Measurements from ENCODE around the gene ABRACL.
"Not testable (repeated sequence)": the region's sequence is repeated elsewhere in the genome, so short reads cannot be mapped to it uniquely, and the experiment has no call there.

The ABRACL gene

GRCh38 chr6:139014945-139015344 is 13.6 kb upstream of the ABRACL start:
- no peak overlapping the region for H3K4me3 ChIP-seq (ENCODE audit: low read depth, low read length)
- DNase-seq (ENCODE audit: low read depth): no peak
- TF ChIP-seq MYC (IDR thresholded peaks at IDR 0.05; ENCODE audit: low read depth, low read length): no peak
- TF ChIP-seq POLR2A (IDR thresholded peaks at IDR 0.05; ENCODE audit: extremely low read depth, insufficient read length): no peak
- TF ChIP-seq MAX (IDR thresholded peaks at IDR 0.05; ENCODE audit: low read depth, low read length): no peak
- no peak for TF ChIP-seq CTCF (IDR thresholded peaks at IDR 0.05; ENCODE audit: low read depth, low read length)

DNA sequence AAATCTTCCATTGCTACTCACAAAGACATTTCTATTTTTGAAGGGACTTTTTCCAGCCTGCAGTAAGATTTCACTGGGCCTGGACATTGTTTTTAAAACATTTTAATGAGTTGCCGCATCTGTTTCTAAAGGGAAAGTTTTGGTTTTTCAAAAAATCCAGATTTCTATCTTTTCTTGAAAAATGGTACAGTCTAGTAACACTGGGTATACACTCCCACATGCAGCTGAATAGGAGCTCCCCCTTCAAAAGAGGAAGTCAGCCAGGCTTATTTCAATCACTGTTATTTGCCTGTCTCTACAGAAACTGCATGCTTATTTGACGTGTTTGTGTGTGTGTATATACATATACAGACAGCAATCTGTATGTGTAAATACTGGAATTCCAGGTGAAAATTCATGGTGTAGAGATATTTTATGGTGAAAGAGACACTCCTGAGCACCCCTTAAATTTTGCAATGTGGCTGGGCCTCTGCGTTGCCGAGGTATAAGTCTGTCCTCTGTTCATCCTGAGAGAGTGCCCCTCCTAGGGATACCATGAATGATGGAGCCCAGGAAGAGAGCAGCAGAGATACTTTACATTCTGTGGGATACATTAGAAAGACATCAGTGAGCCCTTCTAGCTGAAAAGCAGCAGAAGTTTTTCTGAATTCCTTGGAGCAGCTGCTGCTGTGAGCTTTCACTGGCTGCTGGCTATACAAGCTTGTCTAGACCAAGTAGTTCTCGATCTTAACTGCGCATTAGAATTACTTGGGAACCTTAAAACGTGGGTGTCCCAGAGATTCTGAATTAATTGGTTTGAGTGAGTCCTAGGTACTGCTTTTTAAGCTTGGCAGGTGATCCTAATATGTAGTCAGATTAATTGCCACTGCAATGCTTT is 12.0 kb upstream of the ABRACL start:
- no peak overlapping the region for H3K4me3 ChIP-seq (ENCODE audit: low read depth, low read length)
- TF ChIP-seq MAX (IDR thresholded peaks at IDR 0.05; ENCODE audit: low read depth, low read length) (no peak), POLR2A (IDR thresholded peaks at IDR 0.05; ENCODE audit: extremely low read depth, insufficient read length) (no peak), MYC (IDR thresholded peaks at IDR 0.05; ENCODE audit: low read depth, low read length) (no peak), CTCF (IDR thresholded peaks at IDR 0.05; ENCODE audit: low read depth, low read length) (no peak)
- peak; percentile 74 for DNase-seq (ENCODE audit: low read depth)

DNA sequence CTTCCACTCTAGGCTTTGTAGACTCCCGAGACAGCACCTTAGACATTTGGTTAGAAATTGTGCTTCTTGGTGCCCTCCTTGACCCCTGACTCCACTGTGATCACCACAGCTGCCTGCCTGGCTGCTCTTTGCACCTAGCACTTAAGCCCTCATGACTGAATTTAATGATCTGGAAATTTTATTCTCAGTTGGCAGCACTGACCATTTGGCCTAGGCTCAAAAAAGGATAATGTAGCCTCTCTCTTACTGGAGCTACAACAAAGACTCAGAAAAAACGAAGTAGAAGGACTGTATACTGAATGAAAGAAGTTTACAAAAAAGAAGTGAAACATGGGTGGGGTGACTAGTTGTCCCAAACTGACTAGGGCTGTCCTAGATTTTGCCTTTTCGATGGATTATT is 11.3 kb upstream of the ABRACL start:
- DNase-seq (ENCODE audit: low read depth): no peak
- no peak for TF ChIP-seq CTCF (IDR thresholded peaks at IDR 0.05; ENCODE audit: low read depth, low read length)
- TF ChIP-seq MAX (IDR thresholded peaks at IDR 0.05; ENCODE audit: low read depth, low read length): no peak
- no peak for TF ChIP-seq POLR2A (IDR thresholded peaks at IDR 0.05; ENCODE audit: extremely low read depth, insufficient read length)
- TF ChIP-seq MYC (IDR thresholded peaks at IDR 0.05; ENCODE audit: low read depth, low read length): no peak
- no peak overlapping the region for H3K4me3 ChIP-seq (ENCODE audit: low read depth, low read length)

DNA sequence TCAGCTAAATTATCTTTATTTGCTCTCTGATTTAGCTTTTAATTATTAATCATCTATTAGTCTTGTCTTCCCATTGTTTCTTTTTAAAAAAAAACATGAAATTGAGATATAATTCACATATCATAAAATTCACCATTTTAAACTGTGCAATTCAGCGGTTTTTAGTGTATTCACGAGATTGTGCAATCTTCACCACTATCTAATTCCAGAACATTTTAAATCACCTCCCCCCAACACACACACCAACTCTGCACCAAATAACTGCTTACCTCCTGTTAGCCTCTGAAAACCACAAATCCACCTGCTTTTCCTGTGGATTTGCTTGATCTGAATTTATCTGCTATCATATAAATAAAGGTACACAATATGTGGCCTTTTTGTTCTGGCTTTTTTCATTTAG is 8.8 kb upstream of the ABRACL start:
- no peak overlapping the region for H3K4me3 ChIP-seq (ENCODE audit: low read depth, low read length)
- TF ChIP-seq MAX (IDR thresholded peaks at IDR 0.05; ENCODE audit: low read depth, low read length) (no peak), CTCF (IDR thresholded peaks at IDR 0.05; ENCODE audit: low read depth, low read length) (no peak), POLR2A (IDR thresholded peaks at IDR 0.05; ENCODE audit: extremely low read depth, insufficient read length) (no peak), MYC (IDR thresholded peaks at IDR 0.05; ENCODE audit: low read depth, low read length) (no peak)
- DNase-seq (ENCODE audit: low read depth): peak; percentile 50

GRCh38 chr6:139020689-139021088 is 7.9 kb upstream of the ABRACL start:
- DNase-seq (ENCODE audit: low read depth): no peak
- no peak overlapping the region for H3K4me3 ChIP-seq (ENCODE audit: low read depth, low read length)
- TF ChIP-seq CTCF (IDR thresholded peaks at IDR 0.05; ENCODE audit: low read depth, low read length) (no peak), POLR2A (IDR thresholded peaks at IDR 0.05; ENCODE audit: extremely low read depth, insufficient read length) (no peak), MYC (IDR thresholded peaks at IDR 0.05; ENCODE audit: low read depth, low read length) (no peak), MAX (IDR thresholded peaks at IDR 0.05; ENCODE audit: low read depth, low read length) (no peak)

GRCh38 chr6:139025416-139025815 is 3.1 kb upstream of the ABRACL start:
- H3K4me3 ChIP-seq (ENCODE audit: low read depth, low read length): not testable (repeated sequence)
- peak; percentile 59 for DNase-seq (ENCODE audit: low read depth)
